H1 (cell line): Measurements from ENCODE around the gene GJD3. TPM values are rescaled to one million over a fixed set of nuclear protein-coding genes. Genes with fewer than 3 reads are reported as not detected.
A peak's percentile ranks its signal among the peaks of the same experiment; 100 is the strongest.

ENCODE experiments used
- CTCF ChIA-PET: fragments of 300-600 bp; sonication (Branson Sonifier 250); formaldehyde crosslinking; loops from one replicate; lab custom pipeline; 2021; ENCODE audit not compliant: partially characterized antibody; lab: Charles Lee
- POLR2A ChIA-PET: fragments of 300-600 bp; sonication (Branson Sonifier 250); formaldehyde crosslinking; loops from one replicate; lab custom pipeline; 2021; ENCODE audit warnings: inconsistent platforms; ENCODE audit not compliant: partially characterized antibody; lab: Charles Lee
- DNase-seq, 2 experiments: peaks; one replicate each; pipeline versions ENCODE4 v3.0.0 to v3.0.0-alpha.2; 2010 to 2022; ENCODE audit warnings: low spot score in 2 of 2, low read depth in 1 of 2, mixed read lengths in 1 of 2
- FAIRE-seq: peaks from 2 replicates; lab custom pipeline; 2011; peaks lifted over from hg19 to GRCh38; lab: Jason Lieb, UNC
- H2AFZ ChIP-seq: 2 replicates; pipeline ENCODE4 v1.8.1; 2012; ENCODE audit warnings: low read length, inconsistent platforms
- H2AK5ac ChIP-seq: 2 replicates; pipeline ENCODE4 v1.6.1; 2013; ENCODE audit warnings: low read depth, low read length
- H2BK120ac ChIP-seq: replicated peaks from 2 replicates; pipeline ENCODE3; 2013; ENCODE audit warnings: low read depth, low read length, inconsistent platforms
- H2BK12ac ChIP-seq: 2 replicates; pipeline ENCODE4 v1.6.1; 2013; ENCODE audit warnings: low read depth, low read length
- H2BK15ac ChIP-seq: 2 replicates; pipeline ENCODE4 v1.6.1; 2013; ENCODE audit warnings: low read length
- H2BK20ac ChIP-seq: 2 replicates; pipeline ENCODE4 v1.6.1; 2013; ENCODE audit warnings: low read length
- H2BK5ac ChIP-seq: 2 replicates; pipeline ENCODE4 v1.6.1; 2013; ENCODE audit warnings: low read depth, low read length
- H3K14ac ChIP-seq: 2 replicates; pipeline ENCODE4 v1.6.1; 2013; ENCODE audit warnings: inconsistent platforms; ENCODE audit not compliant: insufficient read length
- H3K18ac ChIP-seq: 2 replicates; pipeline ENCODE4 v1.6.1; 2013; ENCODE audit warnings: low read length; ENCODE audit errors: extremely low read depth
- H3K23ac ChIP-seq: 2 replicates; pipeline ENCODE4 v1.6.1; 2013; ENCODE audit warnings: inconsistent platforms; ENCODE audit not compliant: insufficient read length
- H3K23me2 ChIP-seq: 2 replicates; pipeline ENCODE4 v1.6.1; 2013; ENCODE audit warnings: low read depth, low read length
- H3K27ac ChIP-seq: 2 replicates; pipeline ENCODE4 v1.6.1; 2011; ENCODE audit warnings: low read depth, low read length, inconsistent platforms
- H3K27me3 ChIP-seq, 4 experiments: replicated peaks in 1 of 4; 1 replicate in 1 of 4; 2 replicates in 3 of 4; pipeline versions ENCODE4 v1.6.1 to v1.8.1; 2011 to 2013; ENCODE audit warnings: low read length in 3 of 4, mild to moderate bottlenecking in 3 of 4, inconsistent platforms in 2 of 4, mixed read lengths in 2 of 4, moderate library complexity in 1 of 4; ENCODE audit not compliant: control insufficient read depth in 3 of 4, insufficient read depth in 3 of 4; ENCODE audit errors: extremely low read depth in 1 of 4
- H3K36me3 ChIP-seq, 4 experiments: 2 replicates each; pipeline versions ENCODE4 v1.6.1 to v1.8.1; 2011 to 2013; ENCODE audit warnings: mild to moderate bottlenecking in 4 of 4, low read length in 3 of 4, moderate library complexity in 2 of 4, control low read depth in 1 of 4, inconsistent platforms in 1 of 4; ENCODE audit not compliant: insufficient read depth in 4 of 4, control insufficient read depth in 2 of 4
- H3K4ac ChIP-seq: replicated peaks from 2 replicates; pipeline ENCODE3; 2013; ENCODE audit warnings: low read length, low read depth, mixed read lengths, inconsistent platforms; ENCODE audit not compliant: insufficient read length
- H3K4me1 ChIP-seq, 4 experiments: replicated peaks in 1 of 4; 1 replicate in 1 of 4; 2 replicates in 3 of 4; pipeline versions ENCODE4 v1.6.1 to v1.8.1; 2011 to 2013; ENCODE audit warnings: low read length in 3 of 4, inconsistent platforms in 2 of 4, mixed read lengths in 1 of 4; ENCODE audit not compliant: insufficient read depth in 4 of 4, control insufficient read depth in 3 of 4
- H3K4me2 ChIP-seq, 2 experiments: 2 replicates each; pipeline versions ENCODE4 v1.6.1 to v1.8.1; 2011 to 2013; ENCODE audit warnings: low read depth in 2 of 2, low read length in 2 of 2, control low read depth in 1 of 2, inconsistent platforms in 1 of 2, mild to moderate bottlenecking in 1 of 2; ENCODE audit not compliant: insufficient read depth in 1 of 2
- H3K4me3 ChIP-seq, 4 experiments: fragments of 200-600, 300-600 bp in 1 of 4; sonication (generic), shearing (Covaris generic), sonication (Bioruptor Twin) in 1 of 4; 2 replicates each; pipeline versions ENCODE4 v1.5.1 to v1.8.1; 2011 to 2016; ENCODE audit warnings: low read length in 4 of 4, low read depth in 3 of 4, control low read depth in 2 of 4, inconsistent platforms in 2 of 4, mild to moderate bottlenecking in 2 of 4, mixed read lengths in 1 of 4, moderate library complexity in 1 of 4; ENCODE audit not compliant: insufficient read depth in 2 of 4; ENCODE audit errors: extremely low read depth in 1 of 4
- H3K56ac ChIP-seq: replicated peaks from 2 replicates; pipeline ENCODE3; 2013; ENCODE audit warnings: low read depth, mild to moderate bottlenecking, mixed read lengths, low read length, inconsistent platforms; ENCODE audit not compliant: insufficient read length
- H3K79me1 ChIP-seq: 2 replicates; pipeline ENCODE4 v1.6.1; 2013; ENCODE audit warnings: low read depth, low read length, control low read depth
- H3K79me2 ChIP-seq, 2 experiments: 2 replicates each; pipeline versions ENCODE4 v1.6.1 to v1.8.1; 2012 to 2013; ENCODE audit warnings: low read length in 2 of 2, mild to moderate bottlenecking in 2 of 2, inconsistent platforms in 1 of 2; ENCODE audit not compliant: insufficient read depth in 2 of 2, control insufficient read depth in 1 of 2
- H3K9ac ChIP-seq, 4 experiments: replicated peaks in 1 of 4; 1 replicate in 1 of 4; 2 replicates in 3 of 4; pipeline versions ENCODE4 v1.6.1 to v1.8.1; 2011 to 2013; ENCODE audit warnings: low read depth in 3 of 4, low read length in 3 of 4, control low read depth in 2 of 4, mild to moderate bottlenecking in 2 of 4, moderate library complexity in 2 of 4, inconsistent platforms in 1 of 4; ENCODE audit errors: extremely low read depth in 1 of 4
- H3K9me3 ChIP-seq, 2 experiments: 2 replicates each; pipeline versions ENCODE4 v1.6.1 to v1.8.1; 2012 to 2013; ENCODE audit warnings: mild to moderate bottlenecking in 2 of 2, moderate library complexity in 2 of 2, control low read depth in 1 of 2, inconsistent platforms in 1 of 2, low read depth in 1 of 2, low read length in 1 of 2, mixed read lengths in 1 of 2; ENCODE audit not compliant: insufficient read depth in 2 of 2
- H4K20me1 ChIP-seq, 2 experiments: replicated peaks in 1 of 2; 2 replicates each; pipeline versions ENCODE3 to v1.8.1; 2011 to 2013; ENCODE audit warnings: inconsistent platforms in 2 of 2, low read length in 2 of 2, mild to moderate bottlenecking in 1 of 2; ENCODE audit not compliant: insufficient read depth in 2 of 2, control insufficient read depth in 1 of 2
- H4K5ac ChIP-seq: 2 replicates; pipeline ENCODE4 v1.6.1; 2013; ENCODE audit warnings: low read length, low read depth, mixed read lengths, inconsistent platforms; ENCODE audit not compliant: insufficient read length
- H4K8ac ChIP-seq: 2 replicates; pipeline ENCODE4 v1.8.0; 2013; ENCODE audit warnings: mild to moderate bottlenecking, moderate library complexity, low read length, inconsistent platforms; ENCODE audit not compliant: insufficient read depth; ENCODE audit errors: extremely low read depth
- H4K91ac ChIP-seq: replicated peaks from 2 replicates; pipeline ENCODE3; 2013; ENCODE audit warnings: low read length, mixed read lengths, inconsistent platforms; ENCODE audit not compliant: insufficient read length
- CBX5 ChIP-seq: fragments of 300-800, 300-1000 bp; sonication (generic); IDR thresholded peaks from 2 replicates; pipeline ENCODE4 v1.7.1; 2016; ENCODE audit warnings: antibody characterized with exemption, low read length, low read depth
- CEBPB ChIP-seq: IDR thresholded peaks from 2 replicates; pipeline ENCODE4 v1.6.1; 2012; ENCODE audit warnings: low read depth, low read length
- JUN ChIP-seq: IDR thresholded peaks from 2 replicates; pipeline ENCODE4 v1.6.1; 2011; ENCODE audit warnings: low read depth, mild to moderate bottlenecking, improper control_type of control experiment, low read length
- RNF2 ChIP-seq: fragments of 200-900, 300-1000 bp; sonication (generic); IDR thresholded peaks from 2 replicates; pipeline ENCODE4 v1.7.1; 2016; ENCODE audit warnings: borderline replicate concordance, low read depth, mild to moderate bottlenecking, antibody characterized with exemption, low read length; ENCODE audit not compliant: poor library complexity, severe bottlenecking; ENCODE audit errors: missing control alignments
- SIRT6 ChIP-seq: IDR thresholded peaks from one replicate; pipeline ENCODE4 v1.7.1; 2012; ENCODE audit warnings: low read length, inconsistent platforms
- SIX5 ChIP-seq: IDR thresholded peaks from 2 replicates; pipeline ENCODE4 v1.6.1; 2011; ENCODE audit warnings: mild to moderate bottlenecking, low read depth, low read length
- TAF1 ChIP-seq: IDR thresholded peaks from 2 replicates; pipeline ENCODE4 v1.6.1; 2011; ENCODE audit warnings: mild to moderate bottlenecking, low read depth, low read length
- YY1 ChIP-seq: IDR thresholded peaks from 2 replicates; pipeline ENCODE4 v1.6.1; 2011; ENCODE audit warnings: low read depth, mild to moderate bottlenecking, low read length
- WGBS, 2 experiments: shearing (Covaris generic) in 1 of 2; methylation state at CpG; one replicate each; pipeline versions ENCODE4 v1.1.6 to v1.1.7; 2013 to 2015; ENCODE audit warnings: low lambda C conversion rate in 2 of 2, mixed read lengths in 2 of 2, inconsistent platforms in 1 of 2, low coverage in 1 of 2, missing lambda C conversion rate in 1 of 2; ENCODE audit not compliant: insufficient replicate concordance in 2 of 2, insufficient coverage in 1 of 2, insufficient read length in 1 of 2; ENCODE audit errors: extremely low coverage in 1 of 2, missing lambda C conversion rate in 1 of 2; 5-methylcytosine and 5-hydroxymethylcytosine counted together
- polyA plus RNA-seq, 7 experiments: library from polyadenylated mRNA; depleted of rRNA in 3 of 7; stranded (reverse) in 5 of 7; unstranded in 2 of 7; fragments of >200 nt in 5 of 7; fragments of 200-250 nt in 2 of 7; gene quantifications; 1 replicate in 5 of 7; 2 replicates in 1 of 7; 4 replicates in 1 of 7; pipeline versions ENCODE4 v1.2.1 to v1.2.3, GENCODE V29; 2011 to 2013; ENCODE audit warnings: missing spikeins in 2 of 7, mixed read lengths in 2 of 7
- total RNA-seq: library from RNA; stranded (reverse); fragmentation: NEBNext Ultra II Directional; extraction: Animal tissue kit (Norgen Biotek cat#: 25700); gene quantifications from 2 replicates; pipeline ENCODE4 v1.2.1, GENCODE V29; 2021
- TF ChIP-seq, protein P1 (sequence below), 3 experiments: IDR thresholded peaks; 1 replicate in 2 of 3; 2 replicates in 1 of 3; pipeline versions ENCODE4 v1.5.1 to v1.6.1; 2011; ENCODE audit warnings: low read length in 3 of 3, mild to moderate bottlenecking in 3 of 3, inconsistent platforms in 2 of 3, low read depth in 1 of 3, moderate library complexity in 1 of 3; ENCODE audit not compliant: insufficient read depth in 1 of 3; ENCODE audit errors: control extremely low read depth in 1 of 3

GJD3 gene
- total and polyA plus RNA-seq, 2 of the 8 experiments (the other 6 are each of a cell fraction or from before 2014, with no cell fraction given): 0.53 to 1.9 TPM

DNA sequence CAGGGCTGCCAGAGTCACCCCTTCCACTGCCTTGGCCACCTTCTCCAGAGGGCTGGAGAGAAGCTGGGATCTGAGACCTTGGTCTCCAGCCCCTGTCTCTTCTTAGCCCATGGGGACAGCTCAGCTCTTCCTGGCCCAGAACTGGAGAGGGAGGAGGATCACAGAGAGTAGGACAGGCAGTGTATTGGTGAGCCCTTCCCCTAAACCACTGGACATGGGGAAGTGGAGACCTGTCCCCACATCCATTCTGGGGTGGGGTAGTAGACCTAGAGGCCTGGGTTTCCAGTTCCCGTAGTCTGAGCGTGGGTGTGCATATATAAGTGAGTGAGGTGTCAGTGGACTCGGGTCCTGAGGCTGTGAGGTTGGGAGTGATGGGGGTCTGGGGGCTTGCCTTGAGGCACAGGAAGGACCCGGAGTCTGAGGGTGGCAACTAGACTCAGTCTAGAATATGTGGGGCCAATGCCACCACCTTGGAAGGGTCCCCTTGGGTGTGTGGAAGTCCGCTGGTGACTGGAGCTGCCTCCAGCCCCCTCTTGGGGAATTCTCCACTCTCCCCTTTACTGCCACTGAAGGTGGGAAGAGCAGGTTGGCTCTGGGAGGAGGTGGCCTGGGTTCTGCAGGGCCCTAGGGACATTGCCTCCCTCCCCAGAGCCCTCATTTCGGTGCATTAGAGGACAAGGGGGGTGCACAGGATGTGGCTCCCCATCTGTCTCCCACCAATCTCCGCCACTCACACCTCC is 19.9 kb downstream of the GJD3 start:
- peaks cover 29% of the 10 kb centered on the region; the same call in 1 of the 2 replicates for H3K23me2 ChIP-seq
- H3K9ac ChIP-seq: no peak overlapping the region
- peaks cover 5% of the 10 kb centered on the region; the same call in 1 of the 2 replicates for H3K79me1 ChIP-seq
- peak overlapping the region in 3 of 4 experiments; percentile 38 to 69 (median 52); a peak in 5 of 8 replicates for H3K4me3 ChIP-seq
- 0 out of 2 replicates have a peak overlapping the region, but pooled peaks have one; percentile 10 for H2BK20ac ChIP-seq
- H3K27ac ChIP-seq: no peak overlapping the region
- H2BK12ac ChIP-seq: peak overlapping the region; percentile 64; the same call in 1 of the 2 replicates
- H4K20me1 ChIP-seq: peaks cover 29 to 59% of the 10 kb centered on the region in 2 experiments
- DNase-seq (peak in 1 of 2 experiments; percentile 62), FAIRE-seq (no peak)
- peak overlapping the region; percentile 77 to 87 for H3K4me2 ChIP-seq
- no peak overlapping the region for H2BK15ac ChIP-seq
- peak overlapping the region; percentile 75; the same call in 1 of the 2 replicates for H2BK5ac ChIP-seq
- no peaks in the 10 kb centered on the region; a peak in 1 of 8 replicates for H3K36me3 ChIP-seq
- no peak overlapping the region for H3K56ac ChIP-seq
- peak overlapping the region; percentile 48; the same call in 1 of the 2 replicates for H3K18ac ChIP-seq
- no peak overlapping the region for H3K23ac ChIP-seq
- H4K91ac ChIP-seq: no peak overlapping the region
- H2BK120ac ChIP-seq: no peak overlapping the region
- peaks cover 19 to 87% (median 68%) of the 10 kb centered on the region in 4 experiments for H3K27me3 ChIP-seq
- H3K9me3 ChIP-seq: no peaks in the 10 kb centered on the region
- no peak overlapping the region for H2AFZ ChIP-seq
- ChIA-PET POLR2A (interaction anchor here (1.0 to 27.8 kb wide), 6 partner anchors 9 to 150 kb away, joined by 3 to 570 read pairs (median 8); partner anchors contain the start of genes CDC6 and RARA), CTCF (interaction anchor here (1.0 to 30.8 kb wide), 10 partner anchors 8 to 238 kb away, joined by 3 to 1198 read pairs (median 4); partner anchors contain the start of genes GJD3 and RARA)
- no peak overlapping the region for H3K14ac ChIP-seq
- H3K4ac ChIP-seq: no peak overlapping the region
- H4K8ac ChIP-seq: no peak overlapping the region
- no peak overlapping the region; the same call in 1 of the 2 replicates for H2AK5ac ChIP-seq
- H3K4me1 ChIP-seq: peaks cover 21 to 62% (median 50%) of the 10 kb centered on the region in 4 experiments
- no peak overlapping the region for H4K5ac ChIP-seq
- no peaks in the 10 kb centered on the region; a peak in 1 of 4 replicates for H3K79me2 ChIP-seq
- WGBS, 2 experiments: 50% methylated on average over 7 of the region's 7 CpGs; no CpG with 5 or more reads in 1 of the 2 experiments
- TF ChIP-seq RNF2: no peak
- TF ChIP-seq SIX5: no peak
- TF ChIP-seq CEBPB: no peak
- no peak for TF ChIP-seq JUN
- TF ChIP-seq, protein P1, sequence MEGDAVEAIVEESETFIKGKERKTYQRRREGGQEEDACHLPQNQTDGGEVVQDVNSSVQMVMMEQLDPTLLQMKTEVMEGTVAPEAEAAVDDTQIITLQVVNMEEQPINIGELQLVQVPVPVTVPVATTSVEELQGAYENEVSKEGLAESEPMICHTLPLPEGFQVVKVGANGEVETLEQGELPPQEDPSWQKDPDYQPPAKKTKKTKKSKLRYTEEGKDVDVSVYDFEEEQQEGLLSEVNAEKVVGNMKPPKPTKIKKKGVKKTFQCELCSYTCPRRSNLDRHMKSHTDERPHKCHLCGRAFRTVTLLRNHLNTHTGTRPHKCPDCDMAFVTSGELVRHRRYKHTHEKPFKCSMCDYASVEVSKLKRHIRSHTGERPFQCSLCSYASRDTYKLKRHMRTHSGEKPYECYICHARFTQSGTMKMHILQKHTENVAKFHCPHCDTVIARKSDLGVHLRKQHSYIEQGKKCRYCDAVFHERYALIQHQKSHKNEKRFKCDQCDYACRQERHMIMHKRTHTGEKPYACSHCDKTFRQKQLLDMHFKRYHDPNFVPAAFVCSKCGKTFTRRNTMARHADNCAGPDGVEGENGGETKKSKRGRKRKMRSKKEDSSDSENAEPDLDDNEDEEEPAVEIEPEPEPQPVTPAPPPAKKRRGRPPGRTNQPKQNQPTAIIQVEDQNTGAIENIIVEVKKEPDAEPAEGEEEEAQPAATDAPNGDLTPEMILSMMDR (IDR thresholded peaks at IDR 0.05; ENCODE audit: control extremely low read depth in 1 of 3, insufficient read depth in 1 of 3, low read depth in 1 of 3, low read length in 3 of 3): no peak
- TF ChIP-seq CBX5: no peak
- TF ChIP-seq TAF1: no peak
- no peak for TF ChIP-seq SIRT6
- no peak for TF ChIP-seq YY1
